H1 (cell line): Measurements from ENCODE around the gene MEN1. TPM values are rescaled to one million over a fixed set of nuclear protein-coding genes. Genes with fewer than 3 reads are reported as not detected.
A peak's percentile ranks its signal among the peaks of the same experiment; 100 is the strongest.

ENCODE experiments used
- BRCA1 ChIP-seq: IDR thresholded peaks from 2 replicates; pipeline ENCODE4 v1.6.1; 2012; ENCODE audit warnings: low read depth, low read length, improper control_type of control experiment
- TAF7 ChIP-seq: optimal IDR thresholded peaks from 2 replicates; pipeline ENCODE3; 2011; ENCODE audit warnings: low read depth, mild to moderate bottlenecking, inconsistent platforms, low read length, moderate library complexity, borderline replicate concordance
- TEAD4 ChIP-seq: IDR thresholded peaks from 2 replicates; pipeline ENCODE4 v1.6.1; 2012; ENCODE audit warnings: low read depth, low read length, inconsistent platforms, mixed read lengths
- polyA plus RNA-seq, 7 experiments: library from polyadenylated mRNA; depleted of rRNA in 3 of 7; stranded (reverse) in 5 of 7; unstranded in 2 of 7; fragments of >200 nt in 5 of 7; fragments of 200-250 nt in 2 of 7; gene quantifications; 1 replicate in 5 of 7; 2 replicates in 1 of 7; 4 replicates in 1 of 7; pipeline versions ENCODE4 v1.2.1 to v1.2.3, GENCODE V29; 2011 to 2013; ENCODE audit warnings: missing spikeins in 2 of 7, mixed read lengths in 2 of 7
- total RNA-seq: library from RNA; stranded (reverse); fragmentation: NEBNext Ultra II Directional; extraction: Animal tissue kit (Norgen Biotek cat#: 25700); gene quantifications from 2 replicates; pipeline ENCODE4 v1.2.1, GENCODE V29; 2021
- TF ChIP-seq, protein P1 (sequence below): IDR thresholded peaks from 2 replicates; pipeline ENCODE4 v1.6.1; 2012; ENCODE audit warnings: inconsistent platforms
- TF ChIP-seq, protein P2 (sequence below): IDR thresholded peaks from 2 replicates; pipeline ENCODE4 v1.6.1; 2012; ENCODE audit warnings: inconsistent platforms

The MEN1 gene
- total and polyA plus RNA-seq, 2 of the 8 experiments (the other 6 are each of a cell fraction or from before 2014, with no cell fraction given): 47.2 to 56.3 TPM

DNA sequence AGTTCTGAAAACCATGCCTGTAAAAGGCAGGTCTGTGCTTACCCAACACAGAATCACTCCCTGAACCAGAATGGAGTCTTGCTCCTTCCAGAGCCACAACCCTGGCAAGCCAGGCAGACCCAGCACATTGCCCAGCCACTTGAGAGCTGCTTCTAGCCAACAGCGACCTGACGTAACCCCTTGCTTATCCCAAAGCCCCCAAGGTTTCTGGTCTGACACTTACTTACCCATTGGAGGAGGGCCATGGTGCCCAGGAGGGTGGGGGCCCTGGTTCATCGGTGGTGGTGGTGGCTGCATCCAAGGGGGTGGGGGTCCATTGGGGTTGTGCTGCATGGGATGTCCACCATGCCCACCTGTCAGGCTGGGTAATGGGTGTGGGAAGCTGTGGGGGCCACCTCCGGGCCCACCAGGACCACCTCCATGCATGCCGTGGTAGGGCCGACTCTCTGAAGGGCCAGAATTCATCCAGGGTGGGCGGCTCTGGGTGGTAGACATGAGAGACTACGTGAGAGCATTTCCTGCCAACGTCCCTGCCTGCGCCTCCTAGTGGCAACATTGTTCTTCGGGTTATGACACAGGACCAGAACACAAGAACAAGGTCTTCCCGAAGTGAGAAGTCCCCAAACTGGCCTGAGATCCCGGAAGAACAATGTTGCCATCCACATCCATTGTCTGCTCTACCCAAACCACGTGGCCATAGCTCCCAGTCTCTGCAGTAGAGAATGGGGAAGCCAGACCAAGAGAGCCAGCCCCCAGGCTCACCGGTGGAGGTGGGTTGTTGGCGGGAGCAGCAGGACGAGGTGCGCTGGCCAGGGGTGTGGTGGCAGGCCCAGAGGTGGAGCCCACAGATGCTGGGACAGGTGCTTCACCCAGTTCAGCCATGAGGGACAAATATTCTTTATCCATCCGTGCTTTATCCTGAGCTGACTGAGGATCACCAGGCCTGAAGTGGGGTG is 42.7 kb downstream of the MEN1 start (continued):
- no peak for TF ChIP-seq TAF7
- TF ChIP-seq, protein P1, sequence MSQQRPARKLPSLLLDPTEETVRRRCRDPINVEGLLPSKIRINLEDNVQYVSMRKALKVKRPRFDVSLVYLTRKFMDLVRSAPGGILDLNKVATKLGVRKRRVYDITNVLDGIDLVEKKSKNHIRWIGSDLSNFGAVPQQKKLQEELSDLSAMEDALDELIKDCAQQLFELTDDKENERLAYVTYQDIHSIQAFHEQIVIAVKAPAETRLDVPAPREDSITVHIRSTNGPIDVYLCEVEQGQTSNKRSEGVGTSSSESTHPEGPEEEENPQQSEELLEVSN: peak; percentile 31; the same call in 1 of the 2 replicates
- TF ChIP-seq, protein P2, sequence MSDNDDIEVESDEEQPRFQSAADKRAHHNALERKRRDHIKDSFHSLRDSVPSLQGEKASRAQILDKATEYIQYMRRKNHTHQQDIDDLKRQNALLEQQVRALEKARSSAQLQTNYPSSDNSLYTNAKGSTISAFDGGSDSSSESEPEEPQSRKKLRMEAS: peak; percentile 27; the same call in 1 of the 2 replicates
- 0 out of 2 replicates have a peak, but pooled peaks have one; percentile 4 for TF ChIP-seq TEAD4
- no peak for TF ChIP-seq BRCA1
